ENCODE results near the gene GOLGA6C. TPM values are rescaled to one million over a fixed set of nuclear protein-coding genes. Genes with fewer than 3 reads are reported as not detected.
"Not testable (repeated sequence)": the region's sequence is repeated elsewhere in the genome, so short reads cannot be mapped to it uniquely, and the experiment has no call there.

The GOLGA6C gene
- total RNA-seq, 3 donors from 2014 or later (not counting 1 experiment from before 2014, with no cell fraction given), result not detected

GRCh38 chr15:75274509-75275107, 16.5 kb downstream of the GOLGA6C start:
- H3K36me3 ChIP-seq (ENCODE audit: control insufficient read depth, insufficient read depth, low read length); H3K27me3 ChIP-seq (ENCODE audit: control insufficient read depth, insufficient read depth, low read length); H3K9me3 ChIP-seq (ENCODE audit: control insufficient read depth, insufficient read depth, low read length); H3K36me3 Mint-ChIP-seq; H3K4me3 Mint-ChIP-seq; H3K27ac ChIP-seq (ENCODE audit: low read length); H3K4me3 ChIP-seq (ENCODE audit: low read length); H3K27me3 Mint-ChIP-seq (ENCODE audit: low read depth in 2 of 2); intact Hi-C loops (cut with micrococcal nuclease); H3K9me3 Mint-ChIP-seq; H3K4me1 Mint-ChIP-seq; H3K27ac Mint-ChIP-seq; H3K4me1 ChIP-seq (ENCODE audit: control insufficient read depth, insufficient read depth, low read length): not testable (repeated sequence)
- TF ChIP-seq, protein P1, sequence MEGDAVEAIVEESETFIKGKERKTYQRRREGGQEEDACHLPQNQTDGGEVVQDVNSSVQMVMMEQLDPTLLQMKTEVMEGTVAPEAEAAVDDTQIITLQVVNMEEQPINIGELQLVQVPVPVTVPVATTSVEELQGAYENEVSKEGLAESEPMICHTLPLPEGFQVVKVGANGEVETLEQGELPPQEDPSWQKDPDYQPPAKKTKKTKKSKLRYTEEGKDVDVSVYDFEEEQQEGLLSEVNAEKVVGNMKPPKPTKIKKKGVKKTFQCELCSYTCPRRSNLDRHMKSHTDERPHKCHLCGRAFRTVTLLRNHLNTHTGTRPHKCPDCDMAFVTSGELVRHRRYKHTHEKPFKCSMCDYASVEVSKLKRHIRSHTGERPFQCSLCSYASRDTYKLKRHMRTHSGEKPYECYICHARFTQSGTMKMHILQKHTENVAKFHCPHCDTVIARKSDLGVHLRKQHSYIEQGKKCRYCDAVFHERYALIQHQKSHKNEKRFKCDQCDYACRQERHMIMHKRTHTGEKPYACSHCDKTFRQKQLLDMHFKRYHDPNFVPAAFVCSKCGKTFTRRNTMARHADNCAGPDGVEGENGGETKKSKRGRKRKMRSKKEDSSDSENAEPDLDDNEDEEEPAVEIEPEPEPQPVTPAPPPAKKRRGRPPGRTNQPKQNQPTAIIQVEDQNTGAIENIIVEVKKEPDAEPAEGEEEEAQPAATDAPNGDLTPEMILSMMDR (IDR thresholded peaks at IDR 0.05), result peak; percentile 36
- peak; percentile 52 to 88 (median 81) for ATAC-seq
- DNase-seq, result peak; percentile 43 to 48
- 69% methylated on average over 2 of the region's 5 CpGs for WGBS (ENCODE audit: insufficient coverage)

DNA sequence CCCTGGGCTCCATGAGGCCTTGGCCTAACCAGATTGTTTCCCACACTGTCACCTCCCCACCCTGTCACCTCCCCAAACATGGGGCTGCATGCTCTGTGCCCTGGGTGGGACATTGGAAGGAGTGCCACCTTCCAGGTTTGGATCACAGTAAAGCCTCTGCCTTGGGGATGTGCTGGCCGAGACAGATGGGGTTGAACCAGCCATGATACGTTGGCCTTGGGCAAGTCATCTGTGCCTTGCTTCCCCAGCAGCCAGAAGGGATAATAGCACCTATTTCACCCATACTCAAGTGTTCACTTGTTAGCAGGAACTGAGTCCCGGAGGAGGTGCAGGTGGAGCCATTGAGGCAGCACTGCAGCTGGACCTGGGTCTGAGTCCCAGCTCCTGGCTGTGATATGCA, 17.5 kb downstream of the GOLGA6C start:
- H3K36me3 Mint-ChIP-seq; H3K4me1 ChIP-seq (ENCODE audit: control insufficient read depth, insufficient read depth, low read length); H3K27ac Mint-ChIP-seq; H3K27me3 ChIP-seq (ENCODE audit: control insufficient read depth, insufficient read depth, low read length); intact Hi-C loops (cut with micrococcal nuclease); H3K4me1 Mint-ChIP-seq; H3K27ac ChIP-seq (ENCODE audit: low read length); H3K36me3 ChIP-seq (ENCODE audit: control insufficient read depth, insufficient read depth, low read length); H3K27me3 Mint-ChIP-seq (ENCODE audit: low read depth in 2 of 2); ATAC-seq; H3K4me3 Mint-ChIP-seq; H3K9me3 ChIP-seq (ENCODE audit: control insufficient read depth, insufficient read depth, low read length); H3K4me3 ChIP-seq (ENCODE audit: low read length); DNase-seq; H3K9me3 Mint-ChIP-seq: not testable (repeated sequence)
- 53% methylated on average over 2 of the region's 3 CpGs for WGBS (ENCODE audit: insufficient coverage)

DNA sequence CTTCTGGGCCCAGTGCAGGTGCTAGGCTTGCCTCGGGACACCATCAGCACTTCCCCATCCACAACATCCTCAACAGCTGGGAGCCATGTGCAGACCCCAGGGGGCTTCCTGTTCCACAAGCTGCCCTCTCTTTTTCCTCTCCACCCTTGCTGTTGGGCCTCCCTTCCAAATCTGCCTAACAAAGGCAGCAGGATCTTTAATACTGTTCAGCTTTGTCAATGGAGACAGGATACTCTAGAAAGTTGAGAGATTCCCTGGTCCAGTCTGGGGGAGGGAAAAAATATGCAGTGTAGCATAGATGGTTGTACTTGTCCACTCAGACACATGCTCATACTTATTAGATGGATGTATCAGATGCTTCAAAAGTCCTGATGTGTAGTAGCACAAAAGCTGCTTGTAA, 20.4 kb downstream of the GOLGA6C start:
- H3K36me3 ChIP-seq (ENCODE audit: control insufficient read depth, insufficient read depth, low read length); H3K9me3 Mint-ChIP-seq; H3K27me3 Mint-ChIP-seq (ENCODE audit: low read depth in 2 of 2); H3K36me3 Mint-ChIP-seq; H3K9me3 ChIP-seq (ENCODE audit: control insufficient read depth, insufficient read depth, low read length); H3K4me3 Mint-ChIP-seq; DNase-seq; H3K4me3 ChIP-seq (ENCODE audit: low read length); H3K4me1 Mint-ChIP-seq; H3K27me3 ChIP-seq (ENCODE audit: control insufficient read depth, insufficient read depth, low read length); ATAC-seq; H3K4me1 ChIP-seq (ENCODE audit: control insufficient read depth, insufficient read depth, low read length); intact Hi-C loops (cut with micrococcal nuclease); H3K27ac ChIP-seq (ENCODE audit: low read length); H3K27ac Mint-ChIP-seq: not testable (repeated sequence)
- 33% methylated on average over 1 of the region's 1 CpG for WGBS (ENCODE audit: insufficient coverage)

DNA sequence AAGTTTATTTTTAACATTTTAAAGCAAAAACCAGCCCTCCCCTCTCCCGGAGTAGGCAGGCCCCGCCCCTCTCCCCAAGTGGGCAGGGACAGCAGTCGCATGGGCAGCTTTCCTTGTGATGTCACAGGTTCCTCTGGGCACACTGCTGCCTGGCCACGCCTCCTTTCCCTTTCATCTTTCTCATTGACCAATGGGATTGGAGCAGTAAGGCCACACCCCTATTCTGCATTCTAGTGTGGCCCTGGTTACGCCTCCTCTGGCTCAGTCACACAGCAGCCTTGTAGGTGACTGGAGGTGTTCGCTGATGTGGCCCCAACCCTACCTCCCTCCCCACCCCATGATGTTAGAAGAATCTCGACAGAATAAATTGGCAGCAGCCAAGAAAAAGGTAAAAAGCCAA, 24.4 kb downstream of the GOLGA6C start, which contains the start of gene GOLGA6D:
Gene GOLGA6D, plus strand, starts transcription at position 264 of the 400 bp plus-strand sequence. Its CDS starts 41 bp downstream, at position 305.
- H3K4me3 ChIP-seq (ENCODE audit: low read length); H3K36me3 Mint-ChIP-seq; H3K4me3 Mint-ChIP-seq; H3K27me3 Mint-ChIP-seq (ENCODE audit: low read depth in 2 of 2); H3K27ac ChIP-seq (ENCODE audit: low read length); H3K27me3 ChIP-seq (ENCODE audit: control insufficient read depth, insufficient read depth, low read length); DNase-seq; intact Hi-C loops (cut with micrococcal nuclease); H3K9me3 ChIP-seq (ENCODE audit: control insufficient read depth, insufficient read depth, low read length); ATAC-seq; H3K4me1 ChIP-seq (ENCODE audit: control insufficient read depth, insufficient read depth, low read length); H3K9me3 Mint-ChIP-seq; H3K27ac Mint-ChIP-seq; H3K36me3 ChIP-seq (ENCODE audit: control insufficient read depth, insufficient read depth, low read length); H3K4me1 Mint-ChIP-seq: not testable (repeated sequence)
- WGBS (ENCODE audit: insufficient coverage), result no CpG with 5 or more reads among the region's 7 CpGs

- DNase-seq; H3K27me3 Mint-ChIP-seq (ENCODE audit: low read depth in 2 of 2); H3K4me3 Mint-ChIP-seq; H3K4me1 Mint-ChIP-seq; H3K9me3 ChIP-seq (ENCODE audit: control insufficient read depth, insufficient read depth, low read length); H3K36me3 ChIP-seq (ENCODE audit: control insufficient read depth, insufficient read depth, low read length); H3K36me3 Mint-ChIP-seq; ATAC-seq; H3K4me1 ChIP-seq (ENCODE audit: control insufficient read depth, insufficient read depth, low read length); H3K9me3 Mint-ChIP-seq; H3K27me3 ChIP-seq (ENCODE audit: control insufficient read depth, insufficient read depth, low read length); intact Hi-C loops (cut with micrococcal nuclease); H3K27ac ChIP-seq (ENCODE audit: low read length); H3K27ac Mint-ChIP-seq; H3K4me3 ChIP-seq (ENCODE audit: low read length): not testable (repeated sequence)
- no CpG with 5 or more reads among the region's 3 CpGs for WGBS (ENCODE audit: insufficient coverage)
Measured at GRCh38 chr15:75284152-75284551, 26.0 kb downstream of the GOLGA6C start.

- H3K9me3 ChIP-seq (ENCODE audit: control insufficient read depth, insufficient read depth, low read length); H3K27ac Mint-ChIP-seq; H3K4me1 Mint-ChIP-seq; H3K27ac ChIP-seq (ENCODE audit: low read length); H3K9me3 Mint-ChIP-seq; ATAC-seq; intact Hi-C loops (cut with micrococcal nuclease); DNase-seq; H3K4me3 Mint-ChIP-seq; H3K4me1 ChIP-seq (ENCODE audit: control insufficient read depth, insufficient read depth, low read length); H3K36me3 Mint-ChIP-seq; H3K27me3 Mint-ChIP-seq (ENCODE audit: low read depth in 2 of 2); H3K4me3 ChIP-seq (ENCODE audit: low read length); H3K36me3 ChIP-seq (ENCODE audit: control insufficient read depth, insufficient read depth, low read length); H3K27me3 ChIP-seq (ENCODE audit: control insufficient read depth, insufficient read depth, low read length): not testable (repeated sequence)
- 100% methylated on average over 4 of the region's 18 CpGs for WGBS (ENCODE audit: insufficient coverage)
Measured at GRCh38 chr15:75293660-75294059, 35.5 kb downstream of the GOLGA6C start.

DNA sequence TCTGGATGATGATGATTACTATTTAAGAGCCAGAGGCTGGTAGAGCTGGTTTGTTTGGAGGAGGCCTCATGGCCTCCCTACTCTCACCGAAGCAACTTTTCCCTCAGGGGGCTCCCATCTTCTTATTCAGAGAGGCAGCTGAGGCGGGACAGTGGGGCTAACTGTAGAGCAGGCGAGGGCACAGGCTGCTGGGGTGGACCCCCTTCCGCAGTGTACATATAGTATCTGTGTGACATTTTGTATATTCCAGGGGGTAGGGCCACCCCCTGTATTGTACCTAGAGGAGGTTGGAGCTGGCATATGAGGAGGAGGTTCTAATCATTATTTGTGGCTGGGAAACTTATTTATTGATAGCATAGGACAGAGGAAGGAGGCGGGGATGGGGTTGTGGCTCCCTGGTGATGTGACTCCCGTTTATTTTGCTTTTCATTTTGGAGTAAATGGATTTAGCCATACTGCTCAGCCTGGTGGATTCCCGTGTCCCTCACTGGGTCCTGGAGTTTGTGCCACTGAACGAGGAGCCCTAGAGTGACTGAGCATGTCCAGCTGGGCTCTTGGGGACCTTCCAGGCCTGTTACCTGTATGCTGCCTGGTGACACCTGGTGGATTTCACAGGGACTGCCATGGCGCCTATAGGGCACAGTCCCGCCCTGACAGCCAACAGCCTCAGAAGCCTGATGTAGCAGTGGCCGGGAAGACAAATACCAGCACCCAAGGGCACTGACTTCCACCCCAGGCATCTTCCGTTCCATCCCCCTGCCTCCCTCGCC, 40.6 kb downstream of the GOLGA6C start:
- intact Hi-C loops (cut with micrococcal nuclease); H3K9me3 Mint-ChIP-seq; H3K4me3 Mint-ChIP-seq; DNase-seq; H3K27me3 ChIP-seq (ENCODE audit: control insufficient read depth, insufficient read depth, low read length); H3K36me3 Mint-ChIP-seq; H3K27me3 Mint-ChIP-seq (ENCODE audit: low read depth in 2 of 2); H3K27ac ChIP-seq (ENCODE audit: low read length); H3K4me1 Mint-ChIP-seq; H3K27ac Mint-ChIP-seq; H3K9me3 ChIP-seq (ENCODE audit: control insufficient read depth, insufficient read depth, low read length); H3K36me3 ChIP-seq (ENCODE audit: control insufficient read depth, insufficient read depth, low read length); H3K4me3 ChIP-seq (ENCODE audit: low read length); H3K4me1 ChIP-seq (ENCODE audit: control insufficient read depth, insufficient read depth, low read length): not testable (repeated sequence)
- 30% methylated on average over 3 of the region's 13 CpGs for WGBS (ENCODE audit: insufficient coverage)
- ATAC-seq, result peak; percentile 91 to 92 (median 91)

Measured in natural killer cell (primary cell).